Nephron progenitor cell (in vitro differentiated cells): ENCODE results near the gene STX1B.

ENCODE experiments used
- DNase-seq: peaks from one replicate; pipeline ENCODE4 v3.0.0; 2021
- H3K27ac Mint-ChIP-seq: 2 replicates; pipeline ENCODE4 v1.8.0; 2021; ENCODE audit warnings: mild to moderate bottlenecking, moderate library complexity, mixed read lengths
- H3K27me3 Mint-ChIP-seq: 2 replicates; pipeline ENCODE4 v1.8.0; 2021; ENCODE audit warnings: mild to moderate bottlenecking, low read depth, mixed read lengths; ENCODE audit not compliant: poor library complexity
- H3K36me3 Mint-ChIP-seq: 2 replicates; pipeline ENCODE4 v1.8.0; 2021; ENCODE audit warnings: low read depth, mixed read lengths
- H3K4me1 Mint-ChIP-seq: 2 replicates; pipeline ENCODE4 v1.8.0; 2021; ENCODE audit warnings: mixed read lengths
- H3K4me3 Mint-ChIP-seq: 2 replicates; pipeline ENCODE4 v1.8.0; 2021; ENCODE audit warnings: mild to moderate bottlenecking, moderate library complexity, mixed read lengths
- H3K9me3 Mint-ChIP-seq: 2 replicates; pipeline ENCODE4 v1.8.0; 2021; ENCODE audit warnings: mild to moderate bottlenecking, moderate library complexity, mixed read lengths
- CTCF ChIP-seq: fragments of 200-600 bp; sonication (generic); IDR thresholded peaks from 2 replicates; pipeline ENCODE4 v1.5.0; 2021; ENCODE audit warnings: antibody characterized with exemption

The STX1B gene

GRCh38 chr16:30984669-30985400, 25.6 kb downstream of the STX1B start, which contains the start of gene HSD3B7:
Gene HSD3B7, plus strand, starts transcription at chr16:30985207. Its CDS starts 452 bp downstream, at chr16:30985659.
- peaks cover 6% of the 10 kb centered on the region for H3K27me3 Mint-ChIP-seq
- H3K4me3 Mint-ChIP-seq = peak within 1 kb of the TSS; percentile 44

GRCh38 chr16:30983898-30984610, 26.4 kb downstream of the STX1B start:
- Mint-ChIP-seq H3K9me3 (no peaks in the 10 kb centered on the region), H3K27me3 (peaks cover 6% of the 10 kb centered on the region), H3K4me3 (no peak overlapping the region), H3K36me3 (peaks cover 10% of the 10 kb centered on the region), H3K4me1 (peaks cover 5% of the 10 kb centered on the region), H3K27ac (peak overlapping the region; percentile 48)
- TF ChIP-seq CTCF = no peak
- DNase-seq = no peak

More at GRCh38 chr16:30984669-30985400, 25.6 kb downstream of the STX1B start, which contains the start of gene HSD3B7:
- H3K36me3 Mint-ChIP-seq = peaks cover 10% of the 10 kb centered on the region
- no peaks in the 10 kb centered on the region for H3K9me3 Mint-ChIP-seq
- peak; percentile 97 for DNase-seq
- peak; percentile 85 for TF ChIP-seq CTCF
- H3K27ac Mint-ChIP-seq = peak within 1 kb of the TSS; percentile 48
- peaks cover 5% of the 10 kb centered on the region for H3K4me1 Mint-ChIP-seq

- peaks cover 14% of the 10 kb centered on the region for H3K36me3 Mint-ChIP-seq
- TF ChIP-seq CTCF = no peak
- H3K27me3 Mint-ChIP-seq = peaks cover 3% of the 10 kb centered on the region
- no peak overlapping the region for H3K27ac Mint-ChIP-seq
- H3K4me1 Mint-ChIP-seq = peaks cover 5% of the 10 kb centered on the region
- H3K9me3 Mint-ChIP-seq = no peaks in the 10 kb centered on the region
- no peak for DNase-seq
- no peak overlapping the region for H3K4me3 Mint-ChIP-seq
Measured at GRCh38 chr16:30983289-30983889, 27.0 kb downstream of the STX1B start.

GRCh38 chr16:30982548-30983288, 27.7 kb downstream of the STX1B start:
- H3K27ac Mint-ChIP-seq = peak overlapping the region; percentile 96
- peaks cover 3% of the 10 kb centered on the region for H3K27me3 Mint-ChIP-seq
- peaks cover 15% of the 10 kb centered on the region for H3K36me3 Mint-ChIP-seq
- no peak for TF ChIP-seq CTCF
- peaks cover 5% of the 10 kb centered on the region for H3K4me1 Mint-ChIP-seq
- no peaks in the 10 kb centered on the region for H3K9me3 Mint-ChIP-seq
- no peak for DNase-seq
- no peak overlapping the region for H3K4me3 Mint-ChIP-seq

GRCh38 chr16:30980959-30981358, 29.5 kb downstream of the STX1B start:
- Mint-ChIP-seq H3K4me3 (no peak overlapping the region), H3K9me3 (no peaks in the 10 kb centered on the region), H3K27ac (peak overlapping the region; percentile 72), H3K4me1 (peaks cover 5% of the 10 kb centered on the region), H3K36me3 (peaks cover 28% of the 10 kb centered on the region), H3K27me3 (peaks cover 3% of the 10 kb centered on the region)
- TF ChIP-seq CTCF = no peak
- no peak for DNase-seq
